ENCODE measurements around the gene EIF4A2.

Gene EIF4A2

DNA sequence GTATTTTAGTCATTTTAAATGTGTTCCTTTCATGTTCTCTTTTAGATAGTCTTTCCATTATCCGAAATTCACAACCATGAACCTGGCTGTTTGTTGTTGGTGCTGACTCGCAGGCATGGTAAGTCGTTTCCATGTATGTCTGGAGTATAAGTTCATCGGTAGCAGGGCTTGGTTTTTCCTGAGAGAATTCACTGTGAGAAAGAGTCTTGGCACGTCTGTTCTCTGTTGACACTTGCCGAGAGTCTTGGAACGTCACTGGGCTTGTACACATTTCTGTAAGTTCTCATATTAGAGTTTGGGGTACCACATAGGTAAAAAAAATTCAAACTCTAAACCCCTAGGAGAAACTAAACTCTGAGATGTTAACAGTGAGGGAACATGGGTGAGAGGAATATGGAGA is 29.4 kb upstream of the EIF4A2 start:
- no peaks in the 10 kb centered on the region for H4K20me1 ChIP-seq (ENCODE audit: control insufficient read depth, insufficient read depth, low read depth, low read length)

DNA sequence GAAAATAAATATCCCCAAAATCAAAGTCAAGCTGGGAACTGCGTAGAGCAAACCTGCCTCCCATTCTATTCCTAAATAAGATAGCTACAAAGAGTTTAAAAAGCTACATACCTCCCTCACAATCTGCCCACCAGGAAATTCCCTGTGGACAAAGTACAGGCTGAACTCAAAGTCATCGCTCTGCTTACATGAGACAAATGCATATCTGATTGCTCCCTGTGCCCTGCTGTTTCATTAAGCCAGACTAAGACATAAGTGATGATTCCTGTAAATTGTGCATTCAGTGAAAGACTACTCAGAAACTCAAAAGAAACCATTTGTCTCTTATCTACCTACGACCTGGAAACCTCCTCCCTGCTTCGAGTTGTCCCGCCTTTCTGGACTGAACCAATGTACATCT is 28.5 kb upstream of the EIF4A2 start:
- H3F3A ChIP-seq (ENCODE audit: control insufficient read depth, insufficient read depth), result no peaks in the 10 kb centered on the region
- H3K79me2 ChIP-seq (ENCODE audit: control insufficient read depth, low read length), result no peaks in the 10 kb centered on the region
- H3K4me3 ChIP-seq (ENCODE audit: low read length), result no peak overlapping the region
- no peaks in the 10 kb centered on the region for H4K20me1 ChIP-seq (ENCODE audit: control insufficient read depth, insufficient read depth, low read depth, low read length)
- TF ChIP-seq, protein P1, sequence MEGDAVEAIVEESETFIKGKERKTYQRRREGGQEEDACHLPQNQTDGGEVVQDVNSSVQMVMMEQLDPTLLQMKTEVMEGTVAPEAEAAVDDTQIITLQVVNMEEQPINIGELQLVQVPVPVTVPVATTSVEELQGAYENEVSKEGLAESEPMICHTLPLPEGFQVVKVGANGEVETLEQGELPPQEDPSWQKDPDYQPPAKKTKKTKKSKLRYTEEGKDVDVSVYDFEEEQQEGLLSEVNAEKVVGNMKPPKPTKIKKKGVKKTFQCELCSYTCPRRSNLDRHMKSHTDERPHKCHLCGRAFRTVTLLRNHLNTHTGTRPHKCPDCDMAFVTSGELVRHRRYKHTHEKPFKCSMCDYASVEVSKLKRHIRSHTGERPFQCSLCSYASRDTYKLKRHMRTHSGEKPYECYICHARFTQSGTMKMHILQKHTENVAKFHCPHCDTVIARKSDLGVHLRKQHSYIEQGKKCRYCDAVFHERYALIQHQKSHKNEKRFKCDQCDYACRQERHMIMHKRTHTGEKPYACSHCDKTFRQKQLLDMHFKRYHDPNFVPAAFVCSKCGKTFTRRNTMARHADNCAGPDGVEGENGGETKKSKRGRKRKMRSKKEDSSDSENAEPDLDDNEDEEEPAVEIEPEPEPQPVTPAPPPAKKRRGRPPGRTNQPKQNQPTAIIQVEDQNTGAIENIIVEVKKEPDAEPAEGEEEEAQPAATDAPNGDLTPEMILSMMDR (IDR thresholded peaks at IDR 0.05; ENCODE audit: low read depth, low read length, poor library complexity, severe bottlenecking), result no peak
- TF ChIP-seq EZH2phosphoT487 (IDR thresholded peaks at IDR 0.05; ENCODE audit: borderline replicate concordance, low read length), result no peak
- no peaks in the 10 kb centered on the region for H3K27me3 ChIP-seq (ENCODE audit: control insufficient read depth, low read length)
- no peak overlapping the region for H3K27ac ChIP-seq (ENCODE audit: low read depth, low read length)
- H3K9me3 ChIP-seq (ENCODE audit: control insufficient read depth, insufficient read depth, low read length), result no peaks in the 10 kb centered on the region
- H3K4me1 ChIP-seq (ENCODE audit: control insufficient read depth, low read length), result no peaks in the 10 kb centered on the region
- no peaks in the 10 kb centered on the region for H3K36me3 ChIP-seq (ENCODE audit: control insufficient read depth, low read length)
- no peaks in the 10 kb centered on the region for H3K9me2 ChIP-seq (replicated peaks; ENCODE audit: control insufficient read depth, low read length)
- H3K4me2 ChIP-seq (ENCODE audit: low read length), result no peak overlapping the region

More for the DNA sequence above, 29.4 kb upstream of the EIF4A2 start:
- Histone ChIP-seq H3K27ac (ENCODE audit: low read depth, low read length) (no peak overlapping the region), H3K27me3 (ENCODE audit: control insufficient read depth, low read length) (no peaks in the 10 kb centered on the region), H3K36me3 (ENCODE audit: control insufficient read depth, low read length) (no peaks in the 10 kb centered on the region), H3K4me1 (ENCODE audit: control insufficient read depth, low read length) (no peaks in the 10 kb centered on the region), H3K4me2 (ENCODE audit: low read length) (no peak overlapping the region), H3K9me2 (replicated peaks; ENCODE audit: control insufficient read depth, low read length) (no peaks in the 10 kb centered on the region), H3K9me3 (ENCODE audit: control insufficient read depth, insufficient read depth, low read length) (no peaks in the 10 kb centered on the region), H3K79me2 (ENCODE audit: control insufficient read depth, low read length) (no peaks in the 10 kb centered on the region), H3K4me3 (ENCODE audit: low read length) (no peak overlapping the region), H3F3A (ENCODE audit: control insufficient read depth, insufficient read depth) (no peaks in the 10 kb centered on the region)
- no peak for TF ChIP-seq EZH2phosphoT487 (IDR thresholded peaks at IDR 0.05; ENCODE audit: borderline replicate concordance, low read length)
- TF ChIP-seq, protein P1 (IDR thresholded peaks at IDR 0.05; ENCODE audit: low read depth, low read length, poor library complexity, severe bottlenecking), result no peak

DNA sequence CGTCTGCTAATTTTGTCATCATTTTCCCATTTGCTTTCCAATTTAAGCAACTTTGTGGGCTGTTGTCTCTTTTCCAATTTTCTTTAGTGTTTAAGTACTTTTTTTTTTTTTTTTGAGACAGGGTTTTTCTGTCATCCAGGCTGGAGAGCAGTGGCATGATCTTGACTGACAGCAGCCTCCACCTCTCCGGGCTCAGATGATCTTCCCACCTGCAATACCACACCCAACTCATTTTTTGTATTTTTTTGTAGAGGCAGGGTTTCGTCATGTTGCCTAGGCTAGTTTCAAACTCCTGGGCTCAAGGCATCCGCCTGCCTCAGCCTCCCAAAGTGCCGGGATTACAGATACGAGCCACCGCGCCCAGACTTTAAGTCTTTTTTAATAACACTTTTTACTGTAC is 26.2 kb upstream of the EIF4A2 start:
- H3K4me2 ChIP-seq (ENCODE audit: low read length), result no peak overlapping the region

More for the DNA sequence above, 26.2 kb upstream of the EIF4A2 start:
- no peaks in the 10 kb centered on the region for H3K4me1 ChIP-seq (ENCODE audit: control insufficient read depth, low read length)
- no peak overlapping the region for H3K27ac ChIP-seq (ENCODE audit: low read depth, low read length)
- H3K9me2 ChIP-seq (replicated peaks; ENCODE audit: control insufficient read depth, low read length), result no peaks in the 10 kb centered on the region
- H3K36me3 ChIP-seq (ENCODE audit: control insufficient read depth, low read length), result no peaks in the 10 kb centered on the region
- no peaks in the 10 kb centered on the region for H3F3A ChIP-seq (ENCODE audit: control insufficient read depth, insufficient read depth)
- H3K79me2 ChIP-seq (ENCODE audit: control insufficient read depth, low read length), result no peaks in the 10 kb centered on the region
- H4K20me1 ChIP-seq (ENCODE audit: control insufficient read depth, insufficient read depth, low read depth, low read length), result no peaks in the 10 kb centered on the region
- no peak overlapping the region for H3K4me3 ChIP-seq (ENCODE audit: low read length)
- TF ChIP-seq, protein P1 (IDR thresholded peaks at IDR 0.05; ENCODE audit: low read depth, low read length, poor library complexity, severe bottlenecking), result no peak
- no peak for TF ChIP-seq EZH2phosphoT487 (IDR thresholded peaks at IDR 0.05; ENCODE audit: borderline replicate concordance, low read length)
- H3K9me3 ChIP-seq (ENCODE audit: control insufficient read depth, insufficient read depth, low read length), result no peaks in the 10 kb centered on the region
- no peaks in the 10 kb centered on the region for H3K27me3 ChIP-seq (ENCODE audit: control insufficient read depth, low read length)
